OCI-M2 (cell line): ENCODE measurements around the gene MNDA.
A peak's percentile ranks its signal among the peaks of the same experiment; 100 is the strongest.

Source experiments
- DNase-seq: peaks from one replicate; lab custom pipeline; 2025; ENCODE audit not compliant: unreplicated experiment; lab: John Stamatoyannopoulos, UW

The MNDA gene

GRCh38 chr1:158830904-158831507 lies at the start of gene MNDA:
Gene MNDA, plus strand, starts transcription at chr1:158831351. Its CDS starts 10,803 bp downstream, at chr1:158842154.
- no peak for DNase-seq

GRCh38 chr1:158793604-158794003 lies 37.5 kb upstream of the MNDA start:
- no peak for DNase-seq

- no peak for DNase-seq
Measured at GRCh38 chr1:158794247-158794646, 36.9 kb upstream of the MNDA start.

GRCh38 chr1:158798531-158798930 lies 32.6 kb upstream of the MNDA start:
- no peak for DNase-seq

GRCh38 chr1:158799689-158800088 lies 31.5 kb upstream of the MNDA start:
- DNase-seq = no peak

- DNase-seq = no peak
Measured at GRCh38 chr1:158800526-158800925, 30.6 kb upstream of the MNDA start.

- no peak for DNase-seq
Measured at GRCh38 chr1:158801396-158801795, 29.8 kb upstream of the MNDA start.

- no peak for DNase-seq
Measured at GRCh38 chr1:158803678-158804077, 27.5 kb upstream of the MNDA start.

GRCh38 chr1:158806916-158807536 lies 24.1 kb upstream of the MNDA start:
- DNase-seq = no peak

GRCh38 chr1:158809256-158809655 lies 21.9 kb upstream of the MNDA start:
- no peak for DNase-seq

- no peak for DNase-seq
Measured at GRCh38 chr1:158809862-158810261, 21.3 kb upstream of the MNDA start.

GRCh38 chr1:158810311-158810710 lies 20.8 kb upstream of the MNDA start:
- no peak for DNase-seq

- DNase-seq = no peak
Measured at GRCh38 chr1:158812336-158812735, 18.8 kb upstream of the MNDA start.

- no peak for DNase-seq
Measured at GRCh38 chr1:158813164-158813563, 18.0 kb upstream of the MNDA start.

- no peak for DNase-seq
Measured at GRCh38 chr1:158814970-158815369, 16.2 kb upstream of the MNDA start.

GRCh38 chr1:158818560-158818959 lies 12.6 kb upstream of the MNDA start:
- no peak for DNase-seq

GRCh38 chr1:158818975-158819431 lies 12.1 kb upstream of the MNDA start:
- no peak for DNase-seq

GRCh38 chr1:158819461-158820443 lies 11.4 kb upstream of the MNDA start:
- DNase-seq = peak; percentile 47

- no peak for DNase-seq
Measured at GRCh38 chr1:158821723-158822122, 9.4 kb upstream of the MNDA start.

- no peak for DNase-seq
Measured at GRCh38 chr1:158830074-158830677, 975 bp upstream of the MNDA start.

- no peak for DNase-seq
Measured at GRCh38 chr1:158833264-158833663, 2.1 kb downstream of the MNDA start.
